Pancreas (tissue), 10 donors: ENCODE measurements around the gene F8A2. TPM values are rescaled to one million over a fixed set of nuclear protein-coding genes. Genes with fewer than 3 reads are reported as not detected.
"Not testable (repeated sequence)": the region's sequence is repeated elsewhere in the genome, so short reads cannot be mapped to it uniquely, and the experiment has no call there.

Source experiments
- ATAC-seq, 4 donors: fragments of 200-7000 bp; cut with Tn5 transposase; one replicate each; pipeline versions ENCODE4 v1.8.0 to v1.9.1; 2020; ENCODE audit warnings: mild to moderate bottlenecking in 4 of 4, moderate library complexity in 4 of 4
- DNase-seq, 6 donors: peaks; one replicate each; pipeline ENCODE4 v3.0.0-alpha.2; 2020
- FAIRE-seq: peaks from 2 replicates; lab custom pipeline; 2012; peaks lifted over from hg19 to GRCh38; lab: Jason Lieb, UNC
- H3K27ac ChIP-seq, 4 donors: fragments of 200-600 bp; sonication (generic); 1 replicate in 3 of 4; 2 replicates in 1 of 4; pipeline versions ENCODE4 v1.5.0 to v1.8.0; 2020
- H3K27me3 ChIP-seq, 4 donors: fragments of 200-600 bp; one replicate each; pipeline ENCODE4 v1.8.0; 2021
- H3K36me3 ChIP-seq, 3 donors: fragments of 200-600 bp; sonication (generic) in 1 of 3; one replicate each; pipeline versions ENCODE4 v1.5.0 to v1.8.0; 2020 to 2021
- H3K4me1 ChIP-seq, 3 donors: fragments of 200-600 bp; one replicate each; pipeline ENCODE4 v1.8.0; 2021
- H3K4me3 ChIP-seq, 4 donors: fragments of 200-600 bp; sonication (generic) in 2 of 4; one replicate each; pipeline versions ENCODE4 v1.5.0 to v1.8.0; 2020 to 2021
- H3K9me3 ChIP-seq, 4 donors: fragments of 200-600 bp; one replicate each; pipeline ENCODE4 v1.8.0; 2021
- WGBS, 2 donors: extraction: QIAGEN DNeasy Blood & Tissue Kit; methylation state at CpG; one replicate each; pipeline ENCODE4 v1.1.7; 2013; 5-methylcytosine and 5-hydroxymethylcytosine counted together
- intact Hi-C, 3 donors: fragments of 100-400 bp; cut with DNase I; formaldehyde crosslinking; loops; one replicate each; pipeline versions ENCODE4 v1.11.1 to v1.14.2; 2022
- microRNA-seq, 2 donors: library from miRNA; unstranded; fragments of <30 nt; microRNA quantifications; one replicate each; pipeline versions ENCODE4 to v1.1.0, GENCODE V29; 2019 to 2020
- polyA plus RNA-seq, 2 donors: library from polyadenylated mRNA; stranded (reverse); fragments of 200-250 nt; gene quantifications; one replicate each; pipeline ENCODE4 v1.2.3, GENCODE V29; 2013
- total RNA-seq, 6 donors: library from RNA; stranded (reverse); fragmentation: NEBNext Ultra II Directional in 4 of 6; extraction: Animal tissue kit (Norgen Biotek cat#: 25700) in 4 of 6; gene quantifications; one replicate each; pipeline versions ENCODE4 v1.2.1 to v1.2.4, GENCODE V29; 2021 to 2023
- TF ChIP-seq, protein P1 (sequence below), 4 donors: fragments of 200-600 bp; sonication (generic) in 3 of 4; IDR thresholded peaks; one replicate each; pipeline versions ENCODE4 v1.5.0 to v1.8.0; 2021; ENCODE audit warnings: antibody characterized with exemption in 4 of 4
- donor health status: healthy with polysubstance abuse.
- donor health status: DM: no; HTN: no; CAD: no; lungs with moderate emphysema.
- donor health status: DM: no; HTN: no; CAD: no.
- donor health status: control.
- donor health status: control.
- donor health status: Bipolar disorder and iron deficiency.
- donor health status: DM: yes; HTN: yes; CAD: no.
- donor health status: DM: no; HTN: no; CAD: no.
- donor health status: DM: no; HTN: no; CAD: no.
- donor health status: DM: yes; HTN: yes; CAD: no.

The F8A2 gene
- total and polyA plus RNA-seq, 8 donors = not detected

DNA sequence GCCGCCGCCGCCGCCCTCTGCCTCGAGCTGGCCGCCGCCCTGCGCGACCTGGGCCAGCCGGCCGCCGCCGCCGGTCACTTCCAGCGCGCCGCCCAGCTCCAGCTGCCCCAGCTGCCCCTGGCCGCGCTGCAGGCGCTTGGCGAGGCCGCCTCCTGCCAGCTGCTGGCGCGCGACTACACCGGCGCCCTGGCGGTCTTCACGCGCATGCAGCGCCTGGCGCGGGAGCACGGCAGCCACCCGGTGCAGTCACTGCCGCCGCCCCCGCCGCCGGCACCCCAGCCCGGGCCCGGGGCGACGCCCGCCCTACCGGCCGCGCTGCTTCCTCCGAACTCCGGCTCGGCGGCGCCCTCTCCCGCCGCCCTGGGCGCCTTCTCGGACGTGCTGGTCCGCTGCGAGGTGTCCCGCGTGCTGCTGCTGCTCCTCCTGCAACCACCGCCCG, 653 bp downstream of the F8A2 start:
- H3K4me3 ChIP-seq, H3K9me3 ChIP-seq, FAIRE-seq, H3K27me3 ChIP-seq, intact Hi-C loops, H3K4me1 ChIP-seq, H3K27ac ChIP-seq, H3K36me3 ChIP-seq, DNase-seq: not testable (repeated sequence)
- no CpG with 5 or more reads among the region's 64 CpGs for WGBS, 2 donors
- peak; percentile 52 to 72 (median 59) for ATAC-seq

DNA sequence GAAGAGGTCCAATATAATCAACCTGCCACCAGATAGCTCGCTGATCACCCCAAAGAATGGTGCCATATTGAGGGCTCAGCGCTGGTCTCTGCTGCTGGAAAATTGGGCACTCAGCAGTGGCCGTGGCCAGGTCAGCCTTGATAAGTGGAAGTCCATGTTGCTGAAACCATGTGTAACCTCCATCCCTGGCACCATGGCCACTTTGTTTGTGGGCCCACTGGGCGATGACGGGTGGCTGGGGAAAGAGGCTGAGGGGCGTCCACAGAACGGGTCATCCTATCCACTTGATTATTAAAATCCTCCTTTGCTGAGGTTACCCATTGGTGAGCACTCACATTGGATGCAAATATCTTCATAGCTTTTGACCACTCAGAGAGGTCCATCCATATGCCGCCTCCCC, 7.7 kb downstream of the F8A2 start:
- FAIRE-seq (no peak), ATAC-seq (no peak), DNase-seq (no peak)
- Histone ChIP-seq H3K36me3 (no peaks in the 10 kb centered on the region), H3K27me3 (no peaks in the 10 kb centered on the region), H3K9me3 (no peaks in the 10 kb centered on the region), H3K4me1 (no peaks in the 10 kb centered on the region), H3K4me3 (no peak overlapping the region), H3K27ac (no peak overlapping the region)
- TF ChIP-seq, protein P1, sequence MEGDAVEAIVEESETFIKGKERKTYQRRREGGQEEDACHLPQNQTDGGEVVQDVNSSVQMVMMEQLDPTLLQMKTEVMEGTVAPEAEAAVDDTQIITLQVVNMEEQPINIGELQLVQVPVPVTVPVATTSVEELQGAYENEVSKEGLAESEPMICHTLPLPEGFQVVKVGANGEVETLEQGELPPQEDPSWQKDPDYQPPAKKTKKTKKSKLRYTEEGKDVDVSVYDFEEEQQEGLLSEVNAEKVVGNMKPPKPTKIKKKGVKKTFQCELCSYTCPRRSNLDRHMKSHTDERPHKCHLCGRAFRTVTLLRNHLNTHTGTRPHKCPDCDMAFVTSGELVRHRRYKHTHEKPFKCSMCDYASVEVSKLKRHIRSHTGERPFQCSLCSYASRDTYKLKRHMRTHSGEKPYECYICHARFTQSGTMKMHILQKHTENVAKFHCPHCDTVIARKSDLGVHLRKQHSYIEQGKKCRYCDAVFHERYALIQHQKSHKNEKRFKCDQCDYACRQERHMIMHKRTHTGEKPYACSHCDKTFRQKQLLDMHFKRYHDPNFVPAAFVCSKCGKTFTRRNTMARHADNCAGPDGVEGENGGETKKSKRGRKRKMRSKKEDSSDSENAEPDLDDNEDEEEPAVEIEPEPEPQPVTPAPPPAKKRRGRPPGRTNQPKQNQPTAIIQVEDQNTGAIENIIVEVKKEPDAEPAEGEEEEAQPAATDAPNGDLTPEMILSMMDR (IDR thresholded peaks at IDR 0.05) = no peak
- intact Hi-C loops = no loop called here
- WGBS, 2 donors = 89 to 97% methylated on average over 8 of the region's 8 CpGs

DNA sequence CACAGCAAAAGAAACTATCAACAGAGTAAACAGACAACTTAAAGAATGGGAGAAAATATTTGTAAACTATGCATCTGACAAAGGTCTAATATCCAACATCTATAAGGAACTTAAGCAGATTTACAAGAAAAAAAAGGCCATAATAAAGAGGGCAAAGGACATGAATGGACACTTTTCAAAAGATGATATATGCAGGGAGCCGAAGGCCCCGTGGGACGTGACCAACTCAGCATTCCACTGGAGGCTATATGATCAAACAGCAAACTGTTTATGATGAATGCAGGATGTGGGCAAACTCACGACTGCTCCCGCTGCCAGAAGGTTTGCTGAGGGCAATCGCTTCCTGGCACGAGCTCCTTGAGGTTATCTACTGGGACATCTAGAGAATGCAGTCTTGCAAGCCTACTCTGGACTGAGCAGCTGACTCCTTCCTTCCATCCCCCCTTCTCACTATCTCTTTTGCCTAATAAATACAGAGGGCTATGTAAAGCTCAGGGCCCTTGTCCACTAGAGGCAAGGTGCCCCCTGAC, 12.9 kb downstream of the F8A2 start:
- DNase-seq, H3K4me1 ChIP-seq, H3K27me3 ChIP-seq, intact Hi-C loops, ATAC-seq, H3K36me3 ChIP-seq, H3K9me3 ChIP-seq, H3K4me3 ChIP-seq, FAIRE-seq, H3K27ac ChIP-seq: not testable (repeated sequence)
- 84 to 96% methylated on average over 7 of the region's 7 CpGs for WGBS, 2 donors

DNA sequence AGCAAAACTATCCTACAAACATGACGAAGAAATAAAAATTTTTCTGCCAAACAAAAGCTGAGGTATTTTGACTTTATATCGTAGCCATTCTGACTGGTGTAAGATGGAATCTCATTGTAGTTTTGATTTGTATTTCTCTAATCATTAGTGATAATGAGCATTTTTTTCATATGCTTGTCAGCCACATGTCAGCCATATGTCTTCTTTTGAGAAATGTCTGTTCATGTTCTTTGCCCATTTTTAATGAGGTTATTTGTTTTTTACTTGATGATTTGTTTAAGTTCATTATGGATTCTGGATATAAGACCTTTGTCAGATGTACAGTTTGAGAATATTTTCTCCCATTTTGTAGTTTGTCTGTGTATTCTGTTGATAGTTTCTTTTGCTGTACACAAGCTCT, 24.5 kb downstream of the F8A2 start:
- H3K4me1 ChIP-seq = no peaks in the 10 kb centered on the region
- no peak overlapping the region for H3K27ac ChIP-seq
- no peak overlapping the region for H3K4me3 ChIP-seq
- intact Hi-C loops = no loop called here
- FAIRE-seq = no peak
- no peaks in the 10 kb centered on the region for H3K36me3 ChIP-seq
- H3K27me3 ChIP-seq = no peaks in the 10 kb centered on the region
- no peak for DNase-seq
- 74 to 96% methylated on average over 2 of the region's 2 CpGs for WGBS, 2 donors
- TF ChIP-seq, protein P1 (IDR thresholded peaks at IDR 0.05) = no peak
- no peaks in the 10 kb centered on the region for H3K9me3 ChIP-seq
- no peak for ATAC-seq

DNA sequence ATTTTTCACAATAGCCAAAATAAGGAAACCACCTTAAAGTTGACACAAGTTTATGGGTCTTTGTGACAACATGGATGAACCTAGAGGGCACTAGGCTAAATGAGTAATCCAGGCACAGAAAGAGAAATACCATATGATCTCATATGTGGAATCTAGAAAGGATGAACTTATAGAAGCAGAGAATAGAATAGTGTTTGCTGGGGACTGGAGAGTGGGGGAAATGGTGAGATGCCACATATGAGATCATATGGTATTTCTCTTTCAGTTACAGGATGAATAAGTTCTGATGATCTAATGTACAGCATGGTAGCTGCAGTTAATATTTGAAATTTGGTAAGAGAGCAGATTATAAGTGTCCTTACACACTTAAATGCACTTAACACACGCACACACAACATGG, 35.9 kb downstream of the F8A2 start:
- ATAC-seq = no peak
- FAIRE-seq = no peak
- Histone ChIP-seq H3K4me3 (no peak overlapping the region), H3K9me3 (no peaks in the 10 kb centered on the region), H3K27me3 (no peaks in the 10 kb centered on the region), H3K27ac (no peak overlapping the region), H3K4me1 (no peaks in the 10 kb centered on the region), H3K36me3 (no peaks in the 10 kb centered on the region)
- 63 to 97% methylated on average over 1 of the region's 1 CpG for WGBS, 2 donors
- intact Hi-C loops = no loop called here
- no peak for DNase-seq
- TF ChIP-seq, protein P1 (IDR thresholded peaks at IDR 0.05) = no peak

Small RNA genes lying within 50 kb of the gene (microRNA-seq; reads per million reads assigned to microRNA genes)
- 0 reads per million in 2 donors for gene MIR1184-2

Other genes with a start within 250 kb of the F8A2 start
- gene VBP1, start 165.6 kb upstream of the F8A2 start, total RNA-seq = 10 to 100 TPM in 5 of 6 donors, 1 to 10 TPM in 1; 8.0 to 18.7 (median 13.8) TPM
- 10 to 100 TPM; 10.9 to 22.7 TPM for gene VBP1, start 165.6 kb upstream of the F8A2 start, polyA plus RNA-seq
- gene RAB39B, start 117.6 kb upstream of the F8A2 start, total RNA-seq = 1 to 10 TPM in 5 of 6 donors, under 1 TPM in 1; 1.00 to 2.1 (median 1.2) TPM
- gene RAB39B, start 117.6 kb upstream of the F8A2 start, polyA plus RNA-seq = 1 to 10 TPM; 1.2 to 3.7 TPM
- 1 to 10 TPM; 1.1 to 7.5 (median 2.2) TPM for gene CLIC2, start 47.5 kb upstream of the F8A2 start, total RNA-seq
- 1 to 10 TPM; 2.2 to 3.3 TPM for gene CLIC2, start 47.5 kb upstream of the F8A2 start, polyA plus RNA-seq
- gene F8A3, start 76.5 kb downstream of the F8A2 start, total RNA-seq = 1 to 10 TPM in 4 of 6 donors, under 1 TPM in 2; 0.18 to 6.6 (median 2.5) TPM
- 1 to 10 TPM in 1 of 2 donors, not detected in 1; 2.0 TPM for gene F8A3, start 76.5 kb downstream of the F8A2 start, polyA plus RNA-seq
- under 1 TPM; 0.19 to 0.47 (median 0.27) TPM for gene SPRY3, start 230.5 kb downstream of the F8A2 start, total RNA-seq
- under 1 TPM; 0.23 to 0.45 TPM for gene SPRY3, start 230.5 kb downstream of the F8A2 start, polyA plus RNA-seq
- gene TMLHE, start 230.9 kb downstream of the F8A2 start, total RNA-seq = 10 to 100 TPM in 1 of 6 donors, 1 to 10 TPM in 5; 5.9 to 13.2 (median 7.7) TPM
- gene TMLHE, start 230.9 kb downstream of the F8A2 start, polyA plus RNA-seq = 1 to 10 TPM; 2.4 to 4.8 TPM